ENCODE data around the gene TNFSF9.
"Not testable (repeated sequence)": the region's sequence is repeated elsewhere in the genome, so short reads cannot be mapped to it uniquely, and the experiment has no call there.

Gene TNFSF9

DNA sequence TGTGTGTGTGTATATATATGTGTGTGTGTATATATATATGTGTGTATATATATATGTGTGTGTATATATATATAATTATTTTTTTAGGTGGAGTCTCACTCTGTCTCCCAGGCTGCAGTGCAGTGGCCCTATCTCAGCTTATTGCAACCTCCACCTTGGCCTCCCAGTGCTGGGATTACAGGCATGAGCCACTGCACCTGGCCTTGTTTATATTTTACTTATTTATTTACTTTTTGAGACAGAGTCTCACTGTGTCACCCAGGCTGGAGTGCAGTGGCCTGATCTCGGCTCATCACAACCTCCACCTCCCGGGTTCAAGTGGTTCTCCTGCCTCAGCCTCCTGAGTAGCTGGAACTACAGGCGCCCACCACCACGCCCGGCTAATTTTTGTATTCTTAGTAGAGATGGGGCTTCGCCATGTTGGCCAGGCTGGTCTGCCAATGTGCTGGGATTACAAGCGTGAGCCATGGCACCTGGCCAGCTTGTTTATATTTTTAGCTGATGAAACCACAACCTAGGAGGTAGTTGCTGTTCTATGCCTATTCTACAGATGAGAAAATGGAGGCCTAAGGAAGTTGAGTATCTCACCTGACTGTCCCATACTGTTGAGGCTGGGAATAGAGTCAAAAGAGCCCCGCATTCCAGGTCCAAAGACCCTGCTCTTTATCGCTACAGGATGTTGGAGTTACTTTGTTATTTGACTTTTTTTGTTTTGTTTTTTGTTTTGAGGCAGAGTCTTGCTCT is 22.6 kb upstream of the TNFSF9 start:
- DNase-seq (ENCODE audit: low read depth, low spot score) = not testable (repeated sequence)

DNA sequence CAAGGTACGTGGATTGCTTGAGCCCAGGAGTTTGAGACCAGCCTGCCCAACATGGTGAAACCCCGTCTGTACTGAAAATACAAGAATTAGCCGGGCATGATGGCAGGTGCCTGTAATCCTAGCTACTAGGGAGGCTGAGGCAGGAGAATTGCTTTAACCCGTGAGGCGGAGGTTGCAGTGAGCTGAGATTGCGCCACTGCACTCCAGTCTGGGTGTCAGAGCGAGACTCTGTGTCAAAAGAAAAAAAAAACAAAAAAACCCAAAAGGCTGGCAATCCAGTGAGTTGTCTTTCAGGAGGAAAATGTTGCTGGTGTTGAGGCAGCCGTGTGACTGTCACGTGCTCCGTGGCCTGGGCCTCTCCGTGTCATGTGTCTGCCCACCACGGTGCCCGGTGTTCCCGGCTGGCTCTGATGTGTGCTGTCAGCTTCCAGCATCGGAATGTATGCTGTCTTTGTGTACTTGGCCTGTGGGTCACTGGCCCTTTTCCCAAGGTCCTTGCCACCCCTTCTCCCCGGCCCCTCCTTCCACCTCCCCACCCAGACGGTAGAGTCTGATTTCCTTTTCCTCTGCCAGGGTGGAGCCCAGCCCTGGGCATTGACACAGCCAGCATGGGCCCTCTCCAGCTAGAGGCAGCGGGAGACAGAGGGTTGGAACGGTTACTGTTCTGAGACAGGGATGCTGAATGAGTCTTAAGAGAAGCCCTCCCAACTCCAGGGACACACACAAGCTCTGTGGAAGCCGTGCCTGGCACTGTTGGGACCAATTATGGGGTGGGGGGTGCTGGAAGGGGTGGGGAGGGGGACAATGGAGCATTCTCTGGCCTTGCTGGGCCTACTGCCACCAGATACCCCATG is 21.5 kb upstream of the TNFSF9 start:
- no peak for DNase-seq (ENCODE audit: low read depth, low spot score)

DNA sequence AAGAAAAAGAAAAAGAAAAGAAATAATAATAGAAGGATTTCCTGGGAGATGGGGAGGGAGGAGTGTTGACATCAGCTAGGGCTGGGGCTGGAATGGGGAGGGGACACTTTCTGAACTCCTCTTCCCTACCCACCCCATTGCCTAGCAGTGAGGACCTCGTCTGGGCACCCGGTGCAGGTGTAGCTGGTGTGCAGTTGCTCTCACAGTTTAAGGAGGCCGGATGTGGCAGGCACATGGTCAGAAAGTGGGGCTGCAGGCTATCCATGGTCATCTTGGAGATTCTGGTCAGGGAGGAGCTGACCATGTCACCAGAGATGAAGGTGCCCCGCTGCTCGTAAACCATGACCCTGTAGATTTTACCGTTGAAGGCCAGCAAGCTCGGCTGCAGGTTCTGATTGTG is 20.2 kb upstream of the TNFSF9 start:
- DNase-seq (ENCODE audit: low read depth, low spot score) = no peak

DNA sequence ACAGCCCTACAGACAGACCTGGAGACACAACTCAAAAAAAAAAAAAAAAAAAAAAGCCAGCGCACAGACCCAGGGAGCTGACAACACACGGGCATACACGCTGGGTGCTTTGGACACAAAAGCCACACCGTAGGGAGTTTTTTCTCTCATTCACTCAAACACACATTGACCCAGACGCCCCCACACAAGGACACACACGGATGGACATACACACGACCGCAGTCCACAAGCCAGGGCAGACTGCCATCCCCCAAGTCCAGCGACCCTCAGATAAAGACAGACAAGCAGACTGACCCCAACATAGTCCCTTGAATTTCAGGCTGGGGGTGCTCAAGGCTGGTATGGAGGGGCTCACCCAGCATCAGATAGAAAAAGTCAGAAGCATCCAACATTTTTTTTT is 16.7 kb upstream of the TNFSF9 start:
- no peak for DNase-seq (ENCODE audit: low read depth, low spot score)

DNA sequence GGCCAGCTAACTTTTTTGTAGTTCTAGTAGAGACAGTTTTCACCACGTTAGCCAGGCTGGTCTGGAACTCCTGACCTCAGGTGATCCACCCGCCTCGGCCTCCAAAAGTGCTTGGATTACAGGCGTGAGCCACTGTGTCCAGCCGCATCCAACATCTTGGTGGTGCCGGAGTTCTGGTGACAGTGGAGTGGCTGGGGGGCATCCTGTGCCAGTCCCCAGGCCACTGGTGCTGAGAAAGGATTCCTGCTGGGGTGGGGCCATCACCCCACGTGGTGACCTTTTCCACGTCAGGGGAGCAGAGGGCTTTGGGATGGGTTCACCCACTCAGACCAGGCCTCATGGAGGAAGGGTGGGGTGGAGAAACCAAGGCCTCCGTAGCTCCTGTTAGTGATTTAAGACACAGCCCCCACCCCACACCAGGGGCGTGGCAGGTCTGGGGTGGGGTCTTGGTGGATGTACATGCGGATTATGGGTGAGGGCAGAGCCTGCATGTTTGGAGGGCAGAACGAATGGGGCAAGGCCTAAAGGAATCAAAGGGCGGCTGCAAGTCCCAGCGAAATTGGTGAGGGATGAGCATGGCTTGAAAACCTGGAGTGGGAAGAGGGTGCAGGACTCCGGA is 15.8 kb upstream of the TNFSF9 start:
- DNase-seq (ENCODE audit: low read depth, low spot score) = no peak

DNA sequence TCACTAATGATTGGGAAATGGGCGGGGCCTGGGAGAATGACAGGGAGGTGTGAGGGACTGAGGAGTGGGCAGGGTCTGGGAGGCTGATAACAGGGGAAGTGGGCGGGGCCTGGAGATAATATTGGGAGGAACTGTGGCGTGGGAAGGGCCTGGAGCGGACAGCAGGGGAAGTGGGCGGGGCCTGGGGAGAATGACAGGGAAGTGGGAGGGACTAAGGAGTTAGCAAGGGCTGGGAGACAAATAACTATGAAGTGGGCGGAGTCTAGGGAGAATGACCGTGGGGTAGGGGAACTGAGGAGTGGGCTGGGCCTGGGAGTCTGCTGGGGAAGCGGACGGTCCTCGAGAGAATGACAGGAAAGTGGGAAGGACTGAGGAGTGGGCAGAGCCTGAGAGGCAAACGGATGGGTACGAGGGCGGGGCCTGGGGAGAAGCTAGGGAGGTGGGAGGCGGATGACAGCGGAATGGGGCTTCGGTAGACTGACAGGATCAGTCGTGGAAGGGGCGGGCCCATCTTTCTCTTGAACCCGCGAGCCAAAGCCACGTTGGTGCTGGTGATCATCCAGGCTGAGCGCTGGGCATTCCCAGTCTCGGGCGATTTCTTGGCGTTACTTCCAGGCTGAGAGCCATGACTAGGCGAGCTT is 14.7 kb upstream of the TNFSF9 start:
- DNase-seq (ENCODE audit: low read depth, low spot score) = peak; percentile 28

DNA sequence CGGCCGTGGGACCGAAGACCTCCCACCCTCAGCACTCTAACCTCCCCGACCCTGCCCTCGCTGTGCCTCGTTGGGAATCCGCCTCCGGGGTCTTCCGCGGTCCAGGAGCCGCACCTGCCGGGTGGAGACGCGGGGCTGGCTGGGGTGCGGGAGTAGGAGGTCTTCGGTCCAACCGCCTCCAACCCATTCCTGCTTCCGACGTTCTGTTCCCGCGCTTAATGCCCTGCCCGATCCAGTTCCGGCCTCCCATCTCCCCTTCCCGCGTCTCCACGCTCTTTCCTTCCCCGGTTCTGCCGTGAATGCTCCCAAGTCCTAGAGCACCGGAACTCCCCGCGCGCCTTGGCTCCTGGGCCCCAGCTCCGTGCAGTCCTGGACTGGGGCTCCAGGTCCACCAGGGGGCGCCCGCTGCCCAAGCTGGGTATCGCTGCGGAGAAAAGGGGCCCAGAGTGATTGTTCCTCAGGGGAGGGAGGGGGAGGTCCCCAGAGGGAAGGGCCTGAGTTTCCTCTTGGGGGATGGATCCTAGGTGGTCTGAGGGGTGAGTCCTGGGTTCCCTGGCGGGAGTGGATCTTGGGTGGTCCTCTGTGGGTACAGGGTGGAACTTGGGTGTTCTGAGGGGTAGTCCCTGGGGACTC is 14.1 kb upstream of the TNFSF9 start:
- DNase-seq (ENCODE audit: low read depth, low spot score) = peak; percentile 82

DNA sequence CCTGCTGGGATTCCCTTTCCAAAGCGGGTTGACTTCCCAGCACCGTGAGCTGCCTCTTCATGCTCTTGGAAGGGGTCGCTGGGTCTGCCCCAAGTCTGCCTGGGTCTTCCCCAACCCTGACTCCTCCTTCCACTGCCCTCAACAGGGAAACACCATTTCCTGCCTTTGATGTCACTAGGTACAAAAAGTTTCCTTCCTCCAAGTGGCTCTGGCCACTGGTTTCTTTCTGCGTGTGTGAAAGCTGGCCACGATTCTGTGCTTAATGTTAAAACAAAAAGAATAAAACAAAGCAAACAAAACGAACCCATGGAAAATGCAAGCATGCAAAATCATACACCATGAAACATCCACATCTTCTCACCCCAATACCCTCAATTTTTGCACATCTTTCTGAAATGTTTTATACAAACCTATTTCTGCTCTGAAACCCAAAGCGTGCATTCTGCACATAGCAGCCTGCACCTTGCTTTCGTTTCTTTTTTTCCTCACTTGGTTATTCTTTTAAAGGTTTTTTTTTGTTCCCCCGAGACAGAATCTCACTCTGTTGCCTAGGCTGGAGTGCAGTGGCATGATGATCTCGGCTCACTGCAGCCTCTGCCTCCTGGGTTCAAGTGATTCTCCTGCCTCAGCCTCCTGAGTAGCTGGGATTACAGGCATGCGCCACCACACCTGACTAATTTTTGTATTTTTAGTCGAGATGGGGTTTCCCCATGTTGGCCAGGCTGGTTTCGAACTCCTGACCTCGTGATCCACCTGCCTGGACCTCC is 12.5 kb upstream of the TNFSF9 start:
- no peak for DNase-seq (ENCODE audit: low read depth, low spot score)

DNA sequence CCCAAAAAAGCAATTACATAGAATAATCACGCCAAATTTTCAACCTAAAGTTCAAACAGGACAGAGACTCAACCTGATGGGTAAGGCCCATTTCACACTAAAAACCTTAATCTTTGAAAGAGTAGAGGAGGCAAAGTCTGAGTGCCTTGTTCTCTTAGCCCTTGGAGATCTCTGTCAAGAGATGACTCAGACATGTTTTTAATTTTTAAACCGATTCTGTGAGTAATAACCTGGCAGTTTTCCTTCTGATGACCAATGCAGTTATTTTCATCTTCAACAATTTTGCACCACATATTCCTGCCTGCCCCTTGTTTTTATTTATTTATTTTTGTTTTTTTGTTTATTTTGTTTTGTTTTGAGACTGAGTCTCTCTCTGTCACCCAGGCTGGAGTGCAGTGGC is 11.5 kb upstream of the TNFSF9 start:
- DNase-seq (ENCODE audit: low read depth, low spot score) = no peak

DNA sequence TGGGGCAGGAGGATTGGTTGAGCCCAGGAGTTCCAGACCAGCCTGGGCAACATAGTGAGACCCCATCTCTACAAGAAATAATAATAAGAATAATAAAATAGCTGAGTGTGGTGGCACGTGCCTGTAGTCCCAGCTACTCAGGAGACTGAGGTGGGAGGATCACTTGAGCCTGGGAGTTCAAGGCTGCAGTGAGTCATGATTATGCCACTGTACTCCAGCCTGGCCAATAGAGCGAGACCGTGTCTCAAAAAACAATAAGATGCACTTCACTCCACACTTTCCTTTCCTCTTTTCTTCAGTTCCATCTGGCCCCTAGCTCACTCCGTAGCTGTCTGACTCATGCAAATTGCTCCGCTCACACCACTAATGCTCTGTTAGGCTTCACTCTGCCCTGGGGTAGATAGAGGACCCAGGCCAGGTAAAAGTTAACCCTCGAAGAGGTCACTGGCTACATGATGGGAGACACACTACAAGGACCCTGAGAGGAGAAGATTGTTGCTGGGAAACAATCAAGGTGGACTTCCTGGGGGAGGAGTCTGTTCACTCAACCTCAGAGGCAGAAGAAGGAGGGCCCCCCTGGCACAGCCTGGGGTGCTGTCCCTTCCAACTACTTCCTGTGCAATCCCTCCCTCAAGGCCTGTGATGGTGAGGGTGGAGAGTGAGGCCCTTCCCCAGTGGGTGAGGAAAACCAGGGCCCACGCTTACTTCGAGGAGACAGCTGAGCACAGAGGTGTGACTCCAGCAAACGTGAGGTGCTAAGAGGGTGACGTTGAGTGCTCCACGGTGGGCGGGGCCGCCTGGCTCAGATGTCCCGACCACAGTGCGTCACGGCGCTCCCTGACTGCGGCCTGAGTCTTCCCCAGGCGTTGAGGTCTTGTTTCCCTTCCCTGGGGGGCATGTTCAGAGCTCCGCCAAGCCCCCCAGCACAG is 8.8 kb upstream of the TNFSF9 start:
- DNase-seq (ENCODE audit: low read depth, low spot score) = no peak

DNA sequence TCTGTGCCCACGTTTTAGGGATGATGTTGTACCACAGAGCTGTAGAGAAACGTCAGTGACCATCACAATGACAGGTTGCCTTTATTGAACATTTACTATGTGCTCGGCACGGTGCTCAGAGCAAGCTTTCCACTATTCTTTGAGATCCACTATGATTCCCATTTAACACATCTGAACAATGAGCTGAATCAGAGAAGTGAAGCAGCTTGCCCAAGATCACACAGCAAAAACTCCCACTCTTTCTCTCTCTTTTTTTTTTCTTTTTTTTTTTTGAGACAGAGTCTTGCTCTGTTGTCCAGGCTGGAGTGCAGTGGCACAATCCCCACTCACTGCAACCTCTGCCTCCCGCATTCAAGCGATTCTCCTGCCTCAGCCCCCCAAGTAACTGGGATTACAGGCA is 8.1 kb upstream of the TNFSF9 start:
- no peak for DNase-seq (ENCODE audit: low read depth, low spot score)

DNA sequence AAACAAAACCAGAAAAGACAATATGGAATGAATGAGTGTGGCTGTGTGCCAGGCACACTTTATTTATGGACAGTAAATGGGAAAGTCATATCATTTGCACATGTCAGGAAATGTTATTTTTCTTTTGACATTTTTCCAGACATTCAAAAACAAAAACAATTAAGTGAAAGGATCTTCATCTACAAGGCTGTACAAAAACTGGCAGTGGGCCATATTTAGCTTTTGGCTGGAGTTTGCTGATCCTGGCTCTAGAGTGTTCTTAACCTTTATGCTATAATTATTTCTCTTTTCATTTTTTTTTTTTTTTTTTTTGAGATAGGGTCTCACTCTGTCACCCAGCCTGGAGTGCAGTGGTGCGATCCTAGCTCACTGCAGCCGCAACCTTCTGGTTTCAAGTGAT is 6.5 kb upstream of the TNFSF9 start:
- DNase-seq (ENCODE audit: low read depth, low spot score) = no peak

DNA sequence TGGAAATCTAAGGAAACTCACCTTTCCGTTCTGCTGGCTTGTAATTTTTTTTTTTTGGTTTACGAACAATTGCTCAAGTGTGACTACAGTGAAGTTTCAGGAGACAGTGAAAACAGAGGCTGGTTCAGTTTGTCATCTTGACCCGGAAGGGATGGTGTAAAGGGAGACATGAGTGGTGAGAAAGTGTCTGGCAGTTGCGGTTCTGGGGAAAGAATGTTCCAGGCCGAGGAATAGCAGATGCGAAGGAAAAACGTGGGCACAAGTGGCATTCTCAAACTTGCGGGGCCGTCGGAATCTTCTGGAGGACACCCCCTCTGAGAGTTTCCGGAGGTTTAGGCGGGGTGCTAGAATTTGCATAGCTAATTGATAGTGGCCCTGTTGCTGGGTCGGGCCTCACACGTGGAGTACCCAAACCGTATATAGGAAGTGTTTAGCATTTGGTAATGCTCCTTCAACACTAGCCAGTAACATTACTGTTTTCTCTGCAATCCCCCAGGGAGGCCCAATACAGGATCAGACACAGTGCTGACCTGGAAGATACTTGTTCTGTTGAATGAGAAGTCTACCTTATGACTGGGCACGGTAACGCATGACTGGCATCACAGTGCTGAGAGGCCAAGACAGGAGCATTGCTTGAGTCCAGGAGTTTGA is 2.8 kb upstream of the TNFSF9 start:
- no peak for DNase-seq (ENCODE audit: low read depth, low spot score)

DNA sequence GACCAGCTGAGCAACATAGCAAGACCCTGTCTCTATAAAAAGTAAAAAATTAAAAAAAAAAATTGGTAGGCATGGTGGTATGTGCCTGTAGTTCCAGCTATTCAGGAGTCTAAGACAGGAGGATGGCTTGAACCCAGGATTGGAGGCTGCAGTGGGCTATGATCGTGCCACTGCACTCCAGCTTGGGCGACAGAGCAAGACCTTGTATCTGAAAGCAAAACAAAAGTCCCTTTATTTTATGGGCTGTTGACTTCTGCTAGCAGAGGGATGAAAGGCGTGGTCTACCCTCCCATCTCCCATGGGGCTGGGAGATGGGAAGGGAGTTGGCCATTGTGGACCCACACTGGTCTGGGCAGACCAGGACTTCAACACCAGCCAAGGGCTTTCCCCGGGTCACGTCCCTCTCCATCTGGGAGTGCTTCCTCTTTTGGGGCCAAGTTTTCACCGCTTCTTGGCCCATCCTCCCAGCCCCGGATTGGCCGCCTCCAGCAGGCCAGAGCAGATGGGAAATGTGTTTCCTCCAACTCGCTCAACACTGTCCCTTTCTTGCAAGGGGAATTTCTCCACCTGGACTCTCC is 2.2 kb upstream of the TNFSF9 start:
- no peak for DNase-seq (ENCODE audit: low read depth, low spot score)

DNA sequence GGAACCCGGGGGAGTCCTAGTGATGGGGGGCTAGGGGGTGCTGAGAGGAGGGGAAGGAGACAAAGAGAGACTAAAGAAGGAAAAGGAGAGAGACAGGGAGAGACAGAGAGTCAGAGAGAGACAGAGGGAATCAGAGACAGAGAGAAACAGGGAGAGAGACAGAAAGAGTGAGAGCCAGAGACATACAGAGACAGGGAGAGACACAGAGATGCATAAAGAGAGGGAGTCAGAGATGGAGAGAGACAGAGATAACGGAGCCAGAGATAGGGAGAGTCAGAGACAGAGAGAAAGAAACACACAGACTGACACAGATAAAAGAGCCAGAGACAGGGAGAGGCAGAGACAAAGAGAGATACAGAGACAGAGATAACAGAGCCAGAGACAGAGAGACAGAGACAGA is 1.5 kb upstream of the TNFSF9 start:
- DNase-seq (ENCODE audit: low read depth, low spot score) = no peak

DNA sequence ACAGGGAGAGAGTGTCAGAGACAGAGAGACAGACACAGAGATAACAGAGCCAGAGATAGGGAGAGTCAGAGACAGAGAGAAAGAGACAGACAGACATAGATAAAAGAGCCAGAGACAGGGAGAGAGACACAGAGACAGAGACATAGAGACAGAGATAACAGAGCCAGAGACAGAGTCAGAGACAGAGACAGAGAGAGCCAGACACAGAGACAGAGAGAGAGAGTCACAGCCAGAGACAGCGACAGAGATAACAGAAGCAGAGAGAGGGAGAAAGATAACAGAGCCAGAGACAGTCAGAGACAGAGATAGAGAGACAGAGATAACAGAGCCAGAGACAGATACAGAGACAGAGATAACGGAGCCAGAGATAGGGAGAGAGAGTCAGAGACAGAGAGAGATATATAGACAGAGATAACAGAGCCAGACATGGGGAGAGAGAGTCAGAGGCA is 865 bp upstream of the TNFSF9 start:
- DNase-seq (ENCODE audit: low read depth, low spot score) = no peak

DNA sequence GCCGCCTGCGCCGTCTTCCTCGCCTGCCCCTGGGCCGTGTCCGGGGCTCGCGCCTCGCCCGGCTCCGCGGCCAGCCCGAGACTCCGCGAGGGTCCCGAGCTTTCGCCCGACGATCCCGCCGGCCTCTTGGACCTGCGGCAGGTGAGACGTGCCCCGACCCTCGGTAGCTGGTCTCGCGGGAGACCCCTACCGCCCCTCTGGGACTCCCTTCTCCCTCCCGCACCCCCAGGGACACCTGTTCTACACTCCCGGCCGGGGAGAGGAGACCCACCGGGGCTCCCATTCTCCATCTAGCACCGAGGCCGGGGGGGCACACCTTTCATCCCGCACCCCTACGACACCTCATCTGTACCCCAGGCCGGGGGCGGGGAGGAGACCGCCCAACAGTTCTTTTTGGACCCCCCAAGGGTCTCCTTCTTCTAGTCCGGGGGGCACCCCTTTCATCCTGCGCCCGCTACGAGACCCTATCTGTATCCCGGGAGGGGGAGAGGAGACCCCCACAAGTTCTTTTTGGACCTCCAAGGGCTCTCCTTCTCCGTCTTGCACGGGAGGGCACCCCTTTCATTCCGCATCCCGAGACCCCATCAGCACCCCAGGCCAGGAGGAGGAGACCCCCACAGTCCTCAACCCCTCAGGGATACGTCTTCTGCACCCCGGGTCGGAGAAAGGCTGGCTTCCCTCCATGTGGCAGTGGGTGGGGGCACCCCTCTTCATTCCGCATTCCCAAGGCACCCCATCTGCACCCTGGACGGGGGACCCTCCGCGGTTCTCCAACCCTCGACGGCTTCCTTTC is 533 bp downstream of the TNFSF9 start:
- DNase-seq (ENCODE audit: low read depth, low spot score) = no peak

DNA sequence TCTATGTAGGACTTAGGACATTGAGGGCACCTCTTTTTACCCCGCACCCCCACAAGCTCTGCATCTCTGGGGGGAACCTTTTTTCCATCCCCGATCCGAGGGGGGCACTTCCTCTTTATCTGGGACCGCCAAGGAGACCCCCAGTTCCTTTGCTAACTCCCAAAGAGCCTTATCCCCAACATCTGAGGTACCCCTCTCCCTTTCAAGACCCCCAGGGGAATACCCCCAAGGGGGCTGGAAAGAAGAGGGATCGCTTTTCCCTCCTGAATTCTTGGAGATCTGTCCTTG is 1.1 kb downstream of the TNFSF9 start:
- DNase-seq (ENCODE audit: low read depth, low spot score) = no peak
